ENCODE results near the gene NEK6.

The NEK6 gene

GRCh38 chr9:124347206-124347967, 89.6 kb downstream of the NEK6 start:
- TF ChIP-seq CTCF (IDR thresholded peaks at IDR 0.05; ENCODE audit: borderline replicate concordance, extremely low read depth, low read length, poor library complexity, severe bottlenecking), result no peak
- TF ChIP-seq EZH2 (IDR thresholded peaks at IDR 0.05; ENCODE audit: borderline replicate concordance, low read depth, low read length, severe bottlenecking), result no peak
- H3K79me2 ChIP-seq (ENCODE audit: insufficient read depth, low read length), result no peaks in the 10 kb centered on the region
- H3K27ac ChIP-seq (ENCODE audit: low read length), result no peak overlapping the region
- ATAC-seq (ENCODE audit: insufficient read depth, low read depth) (no peak), DNase-seq (no peak)
- H3K4me3 ChIP-seq (ENCODE audit: low read depth in 1 of 2, low read length in 2 of 2), result no peak overlapping the region
- peaks cover 42% of the 10 kb centered on the region for H3K36me3 ChIP-seq (ENCODE audit: insufficient read depth, low read length)
- no peaks in the 10 kb centered on the region for H3K9me3 ChIP-seq (ENCODE audit: insufficient read depth, low read length, severe bottlenecking)
- H3K9ac ChIP-seq (ENCODE audit: low read depth, low read length), result no peak overlapping the region
- no peaks in the 10 kb centered on the region for H3K4me1 ChIP-seq (ENCODE audit: insufficient read depth, low read length)
- H3K27me3 ChIP-seq (ENCODE audit: insufficient read depth, low read length, poor library complexity), result no peaks in the 10 kb centered on the region
- no peak overlapping the region for H2AFZ ChIP-seq (ENCODE audit: low read depth, low read length)
- peaks cover 15% of the 10 kb centered on the region for H4K20me1 ChIP-seq (ENCODE audit: insufficient read depth, low read length)
- H3K4me2 ChIP-seq (ENCODE audit: insufficient read depth, low read length), result no peak overlapping the region

DNA sequence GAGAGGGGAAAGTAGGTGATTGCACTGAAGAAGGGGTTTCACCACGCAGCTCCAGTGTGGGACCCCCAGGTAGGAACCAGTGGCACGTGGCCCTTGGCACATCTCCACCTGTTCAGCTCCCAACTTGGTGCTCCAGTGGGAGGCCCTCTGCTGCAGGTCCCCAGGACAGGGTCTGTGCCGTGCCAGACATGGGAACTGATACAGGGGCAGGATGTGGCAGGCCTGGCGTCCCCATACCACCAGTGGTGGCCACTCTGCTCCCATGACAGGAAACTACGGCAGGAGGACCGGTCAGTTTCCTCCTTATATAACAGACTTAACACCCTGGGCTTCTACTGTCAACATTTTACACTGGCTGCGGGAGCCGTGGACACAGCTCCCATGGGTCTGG, 90.2 kb downstream of the NEK6 start:
- ATAC-seq (ENCODE audit: insufficient read depth, low read depth), result no peak
- Histone ChIP-seq H3K27me3 (ENCODE audit: insufficient read depth, low read length, poor library complexity) (no peaks in the 10 kb centered on the region), H3K4me2 (ENCODE audit: insufficient read depth, low read length) (no peak overlapping the region), H3K27ac (ENCODE audit: low read length) (no peak overlapping the region), H2AFZ (ENCODE audit: low read depth, low read length) (no peak overlapping the region), H3K79me2 (ENCODE audit: insufficient read depth, low read length) (no peaks in the 10 kb centered on the region), H3K9ac (ENCODE audit: low read depth, low read length) (no peak overlapping the region), H3K4me3 (ENCODE audit: low read depth in 1 of 2, low read length in 2 of 2) (no peak overlapping the region), H4K20me1 (ENCODE audit: insufficient read depth, low read length) (peaks cover 17% of the 10 kb centered on the region), H3K9me3 (ENCODE audit: insufficient read depth, low read length, severe bottlenecking) (no peaks in the 10 kb centered on the region), H3K4me1 (ENCODE audit: insufficient read depth, low read length) (no peaks in the 10 kb centered on the region), H3K36me3 (ENCODE audit: insufficient read depth, low read length) (peaks cover 47% of the 10 kb centered on the region)
- TF ChIP-seq EZH2 (IDR thresholded peaks at IDR 0.05; ENCODE audit: borderline replicate concordance, low read depth, low read length, severe bottlenecking), result no peak
- DNase-seq, result no peak

- H3K27ac ChIP-seq (ENCODE audit: low read length), result no peak overlapping the region
- H2AFZ ChIP-seq (ENCODE audit: low read depth, low read length), result no peak overlapping the region
- TF ChIP-seq CTCF (IDR thresholded peaks at IDR 0.05; ENCODE audit: borderline replicate concordance, extremely low read depth, low read length, poor library complexity, severe bottlenecking) (no peak), EZH2 (IDR thresholded peaks at IDR 0.05; ENCODE audit: borderline replicate concordance, low read depth, low read length, severe bottlenecking) (no peak)
- no peak overlapping the region for H3K4me3 ChIP-seq (ENCODE audit: low read depth in 1 of 2, low read length in 2 of 2)
- peaks cover 21% of the 10 kb centered on the region for H4K20me1 ChIP-seq (ENCODE audit: insufficient read depth, low read length)
- no peak for ATAC-seq (ENCODE audit: insufficient read depth, low read depth)
- no peaks in the 10 kb centered on the region for H3K27me3 ChIP-seq (ENCODE audit: insufficient read depth, low read length, poor library complexity)
- DNase-seq, result no peak
- H3K9me3 ChIP-seq (ENCODE audit: insufficient read depth, low read length, severe bottlenecking), result no peaks in the 10 kb centered on the region
- H3K79me2 ChIP-seq (ENCODE audit: insufficient read depth, low read length), result no peaks in the 10 kb centered on the region
- no peak overlapping the region for H3K9ac ChIP-seq (ENCODE audit: low read depth, low read length)
- peaks cover 51% of the 10 kb centered on the region for H3K36me3 ChIP-seq (ENCODE audit: insufficient read depth, low read length)
- H3K4me2 ChIP-seq (ENCODE audit: insufficient read depth, low read length), result no peak overlapping the region
- no peaks in the 10 kb centered on the region for H3K4me1 ChIP-seq (ENCODE audit: insufficient read depth, low read length)
These were observed 90.6 kb downstream of the NEK6 start for GRCh38 chr9:124348363-124348762.

DNA sequence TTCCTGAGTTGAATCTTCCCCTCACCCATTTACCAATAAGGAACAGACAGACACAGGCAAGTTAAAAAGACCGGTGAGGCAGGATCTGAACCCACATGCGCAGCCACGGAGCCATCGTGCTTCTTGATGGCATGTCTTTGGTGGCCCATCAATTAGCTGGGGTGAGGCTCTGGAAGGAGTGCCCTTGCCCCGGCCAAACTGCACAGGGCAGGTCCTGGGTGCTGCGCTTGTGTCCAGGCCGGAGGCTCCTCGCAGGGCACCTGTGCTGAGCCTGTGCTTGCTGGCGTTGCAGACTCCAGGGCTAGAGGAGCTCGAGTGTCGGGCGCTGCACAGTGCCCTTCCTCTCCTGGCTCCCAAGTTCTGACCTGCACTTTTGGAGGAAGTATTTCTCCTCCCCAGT, 91.1 kb downstream of the NEK6 start:
- Histone ChIP-seq H3K9ac (ENCODE audit: low read depth, low read length) (no peak overlapping the region), H2AFZ (ENCODE audit: low read depth, low read length) (no peak overlapping the region), H3K4me1 (ENCODE audit: insufficient read depth, low read length) (no peaks in the 10 kb centered on the region), H3K27me3 (ENCODE audit: insufficient read depth, low read length, poor library complexity) (no peaks in the 10 kb centered on the region), H3K4me3 (ENCODE audit: low read depth in 1 of 2, low read length in 2 of 2) (no peak overlapping the region), H3K36me3 (ENCODE audit: insufficient read depth, low read length) (peaks cover 56% of the 10 kb centered on the region), H3K4me2 (ENCODE audit: insufficient read depth, low read length) (no peak overlapping the region), H3K9me3 (ENCODE audit: insufficient read depth, low read length, severe bottlenecking) (no peaks in the 10 kb centered on the region), H3K79me2 (ENCODE audit: insufficient read depth, low read length) (no peaks in the 10 kb centered on the region), H3K27ac (ENCODE audit: low read length) (no peak overlapping the region), H4K20me1 (ENCODE audit: insufficient read depth, low read length) (peaks cover 25% of the 10 kb centered on the region)
- TF ChIP-seq CTCF (IDR thresholded peaks at IDR 0.05; ENCODE audit: borderline replicate concordance, extremely low read depth, low read length, poor library complexity, severe bottlenecking), result no peak
- TF ChIP-seq EZH2 (IDR thresholded peaks at IDR 0.05; ENCODE audit: borderline replicate concordance, low read depth, low read length, severe bottlenecking), result no peak
- ATAC-seq (ENCODE audit: insufficient read depth, low read depth) (no peak), DNase-seq (no peak)
